Choroid plexus epithelial cell (primary cell): ENCODE results near the gene GC.

Experiments used
- DNase-seq: peaks from one replicate; pipeline ENCODE4 v3.0.0-alpha.2; 2010; ENCODE audit warnings: low read depth
- H3K4me3 ChIP-seq: 2 replicates; pipeline ENCODE4 v1.5.1; 2011; ENCODE audit warnings: low read depth, mild to moderate bottlenecking, control low read depth, low read length, moderate library complexity
- CTCF ChIP-seq: conservative IDR thresholded peaks from 2 replicates; pipeline ENCODE4 v1.5.1; 2011; ENCODE audit warnings: low read depth, mild to moderate bottlenecking, control low read depth, inconsistent platforms, low read length, moderate library complexity

Gene GC

GRCh38 chr4:71709961-71710360, 73.9 kb downstream of the GC start:
- no peak overlapping the region for H3K4me3 ChIP-seq
- DNase-seq = no peak
- TF ChIP-seq CTCF = no peak

GRCh38 chr4:71698141-71698540, 85.7 kb downstream of the GC start:
- TF ChIP-seq CTCF = no peak
- no peak for DNase-seq
- H3K4me3 ChIP-seq = no peak overlapping the region

- DNase-seq = no peak
- TF ChIP-seq CTCF = no peak
- H3K4me3 ChIP-seq = no peak overlapping the region
These were observed 86.8 kb downstream of the GC start for GRCh38 chr4:71697031-71697430.

GRCh38 chr4:71694961-71695360, 88.9 kb downstream of the GC start:
- DNase-seq = no peak
- TF ChIP-seq CTCF = no peak
- H3K4me3 ChIP-seq = no peak overlapping the region

- no peak for DNase-seq
- no peak overlapping the region for H3K4me3 ChIP-seq
- TF ChIP-seq CTCF = no peak
These were observed 90.9 kb downstream of the GC start for GRCh38 chr4:71692963-71693362.

GRCh38 chr4:71692198-71692597, 91.7 kb downstream of the GC start:
- H3K4me3 ChIP-seq = no peak overlapping the region
- no peak for DNase-seq
- no peak for TF ChIP-seq CTCF
